ENCODE results near the gene XRCC3. TPM values are rescaled to one million over a fixed set of nuclear protein-coding genes. Genes with fewer than 3 reads are reported as not detected.

Gene XRCC3
- total and polyA plus RNA-seq, 2 experiments from 2014 or later, result 7.7 to 9.1 TPM

GRCh38 chr14:103676881-103677675 lies 38.2 kb downstream of the XRCC3 start:
- Histone ChIP-seq H3K79me2 (peaks cover 2% of the 10 kb centered on the region), H4K20me1 (ENCODE audit: insufficient read depth, poor library complexity, severe bottlenecking) (peaks cover 3% of the 10 kb centered on the region), H3K9me2 (replicated peaks; ENCODE audit: insufficient read depth) (no peaks in the 10 kb centered on the region), H3K27ac (no peak overlapping the region), H3K9me3 (ENCODE audit: low read depth) (no peaks in the 10 kb centered on the region), H3K4me3 (no peak overlapping the region), H3K36me3 (replicated peaks; ENCODE audit: insufficient read depth, low read depth) (no peaks in the 10 kb centered on the region), H3K4me1 (ENCODE audit: insufficient read depth) (no peaks in the 10 kb centered on the region), H3K27me3 (no peaks in the 10 kb centered on the region), H2AFZ (no peak overlapping the region), H3K4me2 (no peak overlapping the region)
- WGBS (ENCODE audit: low lambda C conversion rate, missing lambda C conversion rate), result 55% methylated on average over 16 of the region's 16 CpGs
- TF ChIP-seq EZH2phosphoT487 (IDR thresholded peaks at IDR 0.05; ENCODE audit: low read depth, severe bottlenecking, unreplicated experiment) (no peak), CTCF (IDR thresholded peaks at IDR 0.05; ENCODE audit: poor library complexity) (no peak), EZH2 (IDR thresholded peaks at IDR 0.05; ENCODE audit: borderline replicate concordance) (no peak)
- DNase-seq (ENCODE audit: low spot score), result no peak

GRCh38 chr14:103675957-103676356 lies 39.3 kb downstream of the XRCC3 start:
- no peaks in the 10 kb centered on the region for H3K79me2 ChIP-seq
- no peaks in the 10 kb centered on the region for H3K9me2 ChIP-seq (replicated peaks; ENCODE audit: insufficient read depth)
- DNase-seq (ENCODE audit: low spot score), result no peak
- no peak overlapping the region for H3K4me2 ChIP-seq
- WGBS (ENCODE audit: low lambda C conversion rate, missing lambda C conversion rate), result 94% methylated on average over 8 of the region's 8 CpGs
- no peaks in the 10 kb centered on the region for H3K4me1 ChIP-seq (ENCODE audit: insufficient read depth)
- H3K27ac ChIP-seq, result no peak overlapping the region
- H3K4me3 ChIP-seq, result no peak overlapping the region
- TF ChIP-seq CTCF (IDR thresholded peaks at IDR 0.05; ENCODE audit: poor library complexity) (no peak), EZH2phosphoT487 (IDR thresholded peaks at IDR 0.05; ENCODE audit: low read depth, severe bottlenecking, unreplicated experiment) (no peak), EZH2 (IDR thresholded peaks at IDR 0.05; ENCODE audit: borderline replicate concordance) (no peak)
- no peaks in the 10 kb centered on the region for H3K36me3 ChIP-seq (replicated peaks; ENCODE audit: insufficient read depth, low read depth)
- no peaks in the 10 kb centered on the region for H3K27me3 ChIP-seq
- H2AFZ ChIP-seq, result no peak overlapping the region
- no peaks in the 10 kb centered on the region for H3K9me3 ChIP-seq (ENCODE audit: low read depth)
- H4K20me1 ChIP-seq (ENCODE audit: insufficient read depth, poor library complexity, severe bottlenecking), result peaks cover 3% of the 10 kb centered on the region

- Histone ChIP-seq H2AFZ (no peak overlapping the region), H3K4me3 (no peak overlapping the region), H3K4me2 (no peak overlapping the region), H3K9me3 (ENCODE audit: low read depth) (no peaks in the 10 kb centered on the region), H3K36me3 (replicated peaks; ENCODE audit: insufficient read depth, low read depth) (no peaks in the 10 kb centered on the region), H3K79me2 (peaks cover 8% of the 10 kb centered on the region), H3K4me1 (ENCODE audit: insufficient read depth) (no peaks in the 10 kb centered on the region), H3K27me3 (no peaks in the 10 kb centered on the region), H3K9me2 (replicated peaks; ENCODE audit: insufficient read depth) (no peaks in the 10 kb centered on the region), H3K27ac (no peak overlapping the region), H4K20me1 (ENCODE audit: insufficient read depth, poor library complexity, severe bottlenecking) (no peaks in the 10 kb centered on the region)
- WGBS (ENCODE audit: low lambda C conversion rate, missing lambda C conversion rate), result 99% methylated on average over 4 of the region's 4 CpGs
- DNase-seq (ENCODE audit: low spot score), result no peak
- TF ChIP-seq CTCF (IDR thresholded peaks at IDR 0.05; ENCODE audit: poor library complexity) (no peak), EZH2 (IDR thresholded peaks at IDR 0.05; ENCODE audit: borderline replicate concordance) (no peak), EZH2phosphoT487 (IDR thresholded peaks at IDR 0.05; ENCODE audit: low read depth, severe bottlenecking, unreplicated experiment) (no peak)
Measured at GRCh38 chr14:103671911-103672310, 43.3 kb downstream of the XRCC3 start.
